ENCODE data around the gene ARF3.

GRCh38 chr12:48938805-48939204 is 18.5 kb downstream of the ARF3 start:
- TF ChIP-seq CTCF (IDR thresholded peaks at IDR 0.05) (no peak), MAX (IDR thresholded peaks at IDR 0.05; ENCODE audit: low read depth) (no peak), SMC3 (IDR thresholded peaks at IDR 0.05; ENCODE audit: low read depth, low read length) (no peak), POLR2AphosphoS5 (IDR thresholded peaks at IDR 0.05; ENCODE audit: low read depth, low read length) (no peak)

All from SK-N-SH (cell line).